SK-N-SH (cell line): ENCODE data around the gene PDIA6.

Experiments used
- MAX ChIP-seq: IDR thresholded peaks from 2 replicates; pipeline ENCODE4 v1.4.0; 2012; ENCODE audit warnings: low read depth
- SIN3A ChIP-seq: IDR thresholded peaks from 2 replicates; pipeline ENCODE4 v1.6.1; 2012; ENCODE audit warnings: low read depth, mild to moderate bottlenecking, low read length, moderate library complexity, borderline replicate concordance
- TF ChIP-seq, protein P1 (sequence below): IDR thresholded peaks from 2 replicates; pipeline ENCODE4 v1.4.0; 2012; ENCODE audit warnings: low read depth, borderline replicate concordance
- TF ChIP-seq, protein P2 (sequence below): IDR thresholded peaks from 2 replicates; pipeline ENCODE4 v1.6.1; 2012; ENCODE audit warnings: mild to moderate bottlenecking, low read depth, low read length, moderate library complexity

DNA sequence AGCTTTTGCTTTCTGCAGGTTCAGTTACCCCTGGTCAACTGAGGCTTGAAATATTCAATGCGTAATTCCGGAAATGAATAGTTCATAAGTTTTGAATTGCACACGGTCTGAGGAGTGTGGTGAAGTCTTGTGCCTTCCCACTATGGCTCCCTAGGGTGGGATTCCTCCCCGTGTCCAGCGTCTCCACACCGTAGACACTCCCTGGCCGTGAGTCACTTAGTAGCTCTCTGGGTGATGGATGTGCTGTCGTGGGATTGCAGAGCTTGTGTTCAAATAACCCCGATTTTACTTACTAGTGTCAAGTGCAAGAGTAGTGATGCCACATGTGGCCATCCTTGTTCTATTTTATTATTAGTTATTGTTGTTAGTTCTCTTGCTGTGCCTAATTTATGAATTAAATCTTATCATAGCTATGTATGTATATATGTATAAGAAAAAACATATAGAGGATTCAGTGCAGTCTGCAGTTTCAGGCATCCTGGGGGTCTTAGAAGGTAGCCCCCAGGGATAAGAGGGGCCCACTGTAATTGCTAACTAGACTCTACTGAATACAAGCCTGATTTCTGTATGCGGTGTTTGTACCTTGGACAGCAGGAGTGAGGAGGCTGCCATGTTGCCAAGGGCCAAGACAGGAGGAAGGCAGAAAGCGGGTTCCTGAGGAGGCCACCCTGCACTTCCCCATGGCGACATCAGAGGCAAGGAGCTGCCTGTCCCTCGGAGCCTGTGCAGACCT lies 47.7 kb upstream of the PDIA6 start:
- TF ChIP-seq, protein P1, sequence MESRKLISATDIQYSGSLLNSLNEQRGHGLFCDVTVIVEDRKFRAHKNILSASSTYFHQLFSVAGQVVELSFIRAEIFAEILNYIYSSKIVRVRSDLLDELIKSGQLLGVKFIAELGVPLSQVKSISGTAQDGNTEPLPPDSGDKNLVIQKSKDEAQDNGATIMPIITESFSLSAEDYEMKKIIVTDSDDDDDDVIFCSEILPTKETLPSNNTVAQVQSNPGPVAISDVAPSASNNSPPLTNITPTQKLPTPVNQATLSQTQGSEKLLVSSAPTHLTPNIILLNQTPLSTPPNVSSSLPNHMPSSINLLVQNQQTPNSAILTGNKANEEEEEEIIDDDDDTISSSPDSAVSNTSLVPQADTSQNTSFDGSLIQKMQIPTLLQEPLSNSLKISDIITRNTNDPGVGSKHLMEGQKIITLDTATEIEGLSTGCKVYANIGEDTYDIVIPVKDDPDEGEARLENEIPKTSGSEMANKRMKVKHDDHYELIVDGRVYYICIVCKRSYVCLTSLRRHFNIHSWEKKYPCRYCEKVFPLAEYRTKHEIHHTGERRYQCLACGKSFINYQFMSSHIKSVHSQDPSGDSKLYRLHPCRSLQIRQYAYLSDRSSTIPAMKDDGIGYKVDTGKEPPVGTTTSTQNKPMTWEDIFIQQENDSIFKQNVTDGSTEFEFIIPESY: no peak
- TF ChIP-seq MAX (no peak), SIN3A (no peak)
- TF ChIP-seq, protein P2, sequence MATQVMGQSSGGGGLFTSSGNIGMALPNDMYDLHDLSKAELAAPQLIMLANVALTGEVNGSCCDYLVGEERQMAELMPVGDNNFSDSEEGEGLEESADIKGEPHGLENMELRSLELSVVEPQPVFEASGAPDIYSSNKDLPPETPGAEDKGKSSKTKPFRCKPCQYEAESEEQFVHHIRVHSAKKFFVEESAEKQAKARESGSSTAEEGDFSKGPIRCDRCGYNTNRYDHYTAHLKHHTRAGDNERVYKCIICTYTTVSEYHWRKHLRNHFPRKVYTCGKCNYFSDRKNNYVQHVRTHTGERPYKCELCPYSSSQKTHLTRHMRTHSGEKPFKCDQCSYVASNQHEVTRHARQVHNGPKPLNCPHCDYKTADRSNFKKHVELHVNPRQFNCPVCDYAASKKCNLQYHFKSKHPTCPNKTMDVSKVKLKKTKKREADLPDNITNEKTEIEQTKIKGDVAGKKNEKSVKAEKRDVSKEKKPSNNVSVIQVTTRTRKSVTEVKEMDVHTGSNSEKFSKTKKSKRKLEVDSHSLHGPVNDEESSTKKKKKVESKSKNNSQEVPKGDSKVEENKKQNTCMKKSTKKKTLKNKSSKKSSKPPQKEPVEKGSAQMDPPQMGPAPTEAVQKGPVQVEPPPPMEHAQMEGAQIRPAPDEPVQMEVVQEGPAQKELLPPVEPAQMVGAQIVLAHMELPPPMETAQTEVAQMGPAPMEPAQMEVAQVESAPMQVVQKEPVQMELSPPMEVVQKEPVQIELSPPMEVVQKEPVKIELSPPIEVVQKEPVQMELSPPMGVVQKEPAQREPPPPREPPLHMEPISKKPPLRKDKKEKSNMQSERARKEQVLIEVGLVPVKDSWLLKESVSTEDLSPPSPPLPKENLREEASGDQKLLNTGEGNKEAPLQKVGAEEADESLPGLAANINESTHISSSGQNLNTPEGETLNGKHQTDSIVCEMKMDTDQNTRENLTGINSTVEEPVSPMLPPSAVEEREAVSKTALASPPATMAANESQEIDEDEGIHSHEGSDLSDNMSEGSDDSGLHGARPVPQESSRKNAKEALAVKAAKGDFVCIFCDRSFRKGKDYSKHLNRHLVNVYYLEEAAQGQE: peak; percentile 82
